HG02970 (cell line): Measurements from ENCODE around the gene CDC27.
"Not testable (repeated sequence)": the region's sequence is repeated elsewhere in the genome, so short reads cannot be mapped to it uniquely, and the experiment has no call there.

ENCODE experiments used
- ATAC-seq: cut with Tn5 transposase; IDR thresholded peaks from one replicate; pipeline ENCODE4 v1.9.1; 2021; ENCODE audit warnings: mild to moderate bottlenecking, moderate library complexity, moderate number of reproducible peaks; ENCODE audit not compliant: unreplicated experiment, low FRiP score

Gene CDC27

GRCh38 chr17:47162013-47162622 lies 27.0 kb downstream of the CDC27 start:
- no peak for ATAC-seq

- ATAC-seq = no peak
Measured at GRCh38 chr17:47159315-47159714, 29.8 kb downstream of the CDC27 start.

- ATAC-seq = no peak
Measured at GRCh38 chr17:47145351-47145750, 43.7 kb downstream of the CDC27 start.

- no peak for ATAC-seq
Measured at GRCh38 chr17:47135235-47135634, 53.9 kb downstream of the CDC27 start.

- ATAC-seq = not testable (repeated sequence)
Measured at GRCh38 chr17:47134354-47134753, 54.7 kb downstream of the CDC27 start.

GRCh38 chr17:47131761-47132160 lies 57.3 kb downstream of the CDC27 start:
- no peak for ATAC-seq

- ATAC-seq = not testable (repeated sequence)
Measured at GRCh38 chr17:47126835-47127234, 62.3 kb downstream of the CDC27 start.

GRCh38 chr17:47123262-47123661 lies 65.8 kb downstream of the CDC27 start:
- ATAC-seq = not testable (repeated sequence)

- ATAC-seq = no peak
Measured at GRCh38 chr17:47120521-47121095, 68.5 kb downstream of the CDC27 start.

GRCh38 chr17:47119746-47120520 lies 69.2 kb downstream of the CDC27 start:
- no peak for ATAC-seq

GRCh38 chr17:47117386-47117785 lies 71.7 kb downstream of the CDC27 start:
- no peak for ATAC-seq

- ATAC-seq = no peak
Measured at GRCh38 chr17:47106130-47106529, 83.0 kb downstream of the CDC27 start.

GRCh38 chr17:47105246-47105645 lies 83.8 kb downstream of the CDC27 start:
- ATAC-seq = not testable (repeated sequence)

GRCh38 chr17:47102914-47103313 lies 86.2 kb downstream of the CDC27 start:
- ATAC-seq = no peak

GRCh38 chr17:47099987-47100711 lies 88.9 kb downstream of the CDC27 start:
- peak; percentile 89 for ATAC-seq

- peak; percentile 26 for ATAC-seq
Measured at GRCh38 chr17:47099451-47099986, 89.6 kb downstream of the CDC27 start.

- no peak for ATAC-seq
Measured at GRCh38 chr17:47096343-47096742, 92.8 kb downstream of the CDC27 start.

- no peak for ATAC-seq
Measured at GRCh38 chr17:47095268-47095667, 93.8 kb downstream of the CDC27 start.

- ATAC-seq = no peak
Measured at GRCh38 chr17:47087093-47087492, 102.0 kb downstream of the CDC27 start.

GRCh38 chr17:47085736-47086135 lies 103.4 kb downstream of the CDC27 start:
- no peak for ATAC-seq

- ATAC-seq = no peak
Measured at GRCh38 chr17:47078801-47079200, 110.3 kb downstream of the CDC27 start.
